Kidney glomerular epithelial cell (primary cell): Measurements from ENCODE around the gene ACKR3.
A peak's percentile ranks its signal among the peaks of the same experiment; 100 is the strongest.

Source experiments
- DNase-seq: peaks from one replicate; lab custom pipeline; 2025; lab: John Stamatoyannopoulos, UW

ACKR3 gene

DNA sequence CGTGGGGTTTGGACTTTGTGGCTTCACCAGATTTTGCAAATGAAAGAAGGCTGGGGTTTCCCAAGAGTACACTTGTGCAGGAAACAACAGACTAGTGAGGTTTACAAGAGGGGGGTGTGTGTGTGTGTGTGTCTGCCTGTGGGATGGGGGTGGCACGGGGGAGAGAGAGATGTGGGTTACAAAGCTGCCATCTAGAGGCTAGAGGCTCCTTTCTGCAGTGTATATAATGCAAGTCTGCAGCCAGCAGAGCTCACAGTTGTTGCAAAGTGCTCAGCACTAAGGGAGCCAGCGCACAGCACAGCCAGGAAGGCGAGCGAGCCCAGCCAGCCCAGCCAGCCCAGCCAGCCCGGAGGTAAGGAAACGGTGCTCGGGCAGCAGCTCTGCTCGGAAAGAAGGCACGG, at the start of gene ACKR3:
ACKR3 (plus strand) TSS at position 253 of the 401 bp plus-strand sequence. CDS start 10,641 bp downstream, outside the sequence.
- peak; percentile 3 for DNase-seq

DNA sequence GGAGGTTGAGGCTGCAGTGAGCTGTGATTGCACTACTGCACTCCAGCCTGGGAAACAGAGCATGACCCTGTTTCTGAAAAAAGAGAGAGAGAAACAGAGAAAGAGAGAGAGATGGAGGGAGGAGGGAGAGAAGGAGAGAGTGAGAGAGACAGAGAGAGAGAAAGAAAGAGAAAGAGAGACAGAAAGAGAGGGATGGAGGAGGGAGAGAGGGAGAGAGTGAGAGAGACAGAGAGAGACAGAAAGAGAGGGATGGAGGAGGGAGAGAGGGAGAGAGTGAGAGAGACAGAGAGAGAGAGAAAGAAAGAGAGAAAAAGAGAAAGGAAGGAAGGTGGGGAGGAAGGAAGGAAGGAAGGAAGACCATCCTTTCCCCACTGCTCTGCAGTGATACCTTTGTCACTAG, 48.1 kb upstream of the ACKR3 start:
- no peak for DNase-seq

DNA sequence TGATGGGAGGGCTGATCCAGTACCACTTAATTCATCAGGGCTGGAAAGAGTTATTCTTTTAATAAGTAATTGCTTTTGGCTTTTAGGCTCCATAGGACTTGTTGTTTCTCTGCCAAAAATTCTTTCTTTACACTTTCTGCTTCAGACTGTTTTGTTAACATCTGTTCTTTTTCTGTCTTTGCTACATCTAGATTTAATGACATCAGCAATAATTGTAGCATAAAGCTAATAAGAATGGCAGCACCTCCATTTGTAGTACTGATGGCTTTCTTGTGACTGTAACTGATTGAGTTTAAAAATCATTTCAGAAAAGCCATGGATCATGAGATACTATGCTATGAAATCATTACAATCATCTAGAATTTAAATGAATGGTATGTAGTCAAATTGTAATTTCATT, 46.4 kb upstream of the ACKR3 start:
- no peak for DNase-seq

DNA sequence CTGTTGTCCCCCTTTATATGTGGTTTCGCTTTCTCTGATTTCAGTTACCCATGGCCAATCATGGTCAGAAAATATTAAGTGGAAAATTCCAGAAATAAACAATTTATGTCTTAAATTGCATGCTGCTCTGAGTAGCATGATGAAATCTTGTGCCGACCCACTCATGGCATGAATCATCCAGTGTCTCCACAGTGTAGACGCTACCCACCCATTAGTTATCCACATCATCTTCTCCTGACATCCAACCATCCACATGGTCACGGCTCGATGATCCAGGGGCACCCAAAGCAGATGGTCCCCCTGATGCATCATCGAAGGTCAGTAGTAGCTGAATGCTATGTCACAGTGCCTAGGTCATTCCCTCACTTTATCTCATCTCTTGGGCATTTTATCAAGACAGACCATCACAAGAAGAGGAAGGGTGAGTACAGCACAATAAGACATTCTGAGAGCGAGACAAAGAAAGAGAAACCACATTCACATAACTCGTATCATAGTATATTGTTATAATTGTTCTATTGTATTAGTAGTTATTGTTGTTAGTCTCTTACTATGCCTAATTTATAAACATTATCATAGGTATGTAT, 44.1 kb upstream of the ACKR3 start:
- no peak for DNase-seq

DNA sequence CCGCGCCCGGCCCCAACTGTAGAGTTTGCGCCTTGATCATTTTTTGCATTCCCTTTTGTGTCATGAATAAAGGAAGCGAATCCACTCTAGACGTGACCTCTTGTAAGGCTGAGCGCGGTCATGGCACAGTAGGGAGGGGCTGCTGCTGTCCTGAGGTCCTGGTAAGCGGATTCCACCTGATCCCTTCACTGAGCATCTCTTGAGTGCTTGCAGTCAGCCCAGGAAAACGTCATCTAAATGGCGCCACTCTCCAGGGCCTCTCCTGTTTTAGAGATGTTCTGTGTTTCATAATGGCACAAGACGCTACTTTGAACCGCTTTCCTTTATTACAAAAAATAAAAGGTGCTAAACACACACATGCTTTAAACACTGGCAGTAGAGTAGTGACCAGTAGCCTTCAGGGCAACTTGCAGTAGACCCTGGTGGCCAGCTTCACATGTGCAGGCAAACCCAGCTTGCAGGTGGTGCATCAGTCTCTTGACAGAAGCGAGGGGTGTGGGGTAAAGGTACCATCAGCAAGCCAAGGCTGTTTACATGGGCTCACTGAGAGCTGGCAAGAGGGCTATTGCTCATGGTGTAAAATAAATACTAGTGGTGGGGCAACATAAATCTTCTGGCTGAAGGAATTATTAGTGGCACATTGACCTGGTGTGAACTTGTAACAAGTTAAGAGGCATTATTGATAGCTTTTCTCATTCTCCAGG, 43.0 kb upstream of the ACKR3 start:
- DNase-seq, result no peak

DNA sequence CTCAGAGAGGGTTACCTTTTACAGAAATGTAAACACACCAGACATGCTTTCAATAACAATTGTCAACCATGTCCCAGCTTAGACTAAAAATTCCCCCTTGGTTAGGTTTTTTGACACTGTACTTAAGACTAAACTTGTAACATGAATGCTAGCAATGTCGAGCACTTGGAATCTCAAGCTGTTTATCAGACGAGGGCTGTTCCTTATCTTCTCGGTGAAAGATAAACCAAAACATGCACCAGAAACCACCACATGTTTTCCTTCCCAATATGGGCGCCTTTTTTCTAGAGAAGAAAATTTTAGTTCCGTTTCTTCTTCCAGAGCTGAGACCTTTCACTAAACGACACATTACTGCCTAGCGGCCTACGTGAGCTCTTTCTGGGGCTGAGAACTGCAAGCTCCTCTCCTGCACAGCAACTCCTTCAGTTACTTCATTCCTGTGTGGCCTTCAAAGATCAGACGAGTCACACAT, 42.4 kb upstream of the ACKR3 start:
- no peak for DNase-seq

DNA sequence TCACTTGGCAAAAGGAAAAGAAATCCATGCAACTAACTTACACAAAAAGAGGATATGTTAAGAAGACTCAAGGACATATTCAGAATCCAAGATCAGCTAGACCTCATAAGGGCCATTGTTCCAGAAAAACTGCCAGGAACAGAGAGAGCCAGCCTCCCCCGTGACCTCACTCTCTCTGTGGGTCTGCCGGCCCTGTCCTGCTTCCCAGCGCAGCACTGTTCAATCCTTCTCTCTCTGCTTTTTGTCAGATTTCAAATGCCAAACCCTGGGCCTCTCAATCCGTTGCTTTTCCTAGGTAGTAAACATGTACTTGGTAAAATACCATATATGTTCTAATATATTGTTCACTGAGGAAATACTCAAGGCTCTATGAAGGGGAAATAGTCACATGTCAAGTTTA, 40.0 kb upstream of the ACKR3 start:
- DNase-seq, result no peak

DNA sequence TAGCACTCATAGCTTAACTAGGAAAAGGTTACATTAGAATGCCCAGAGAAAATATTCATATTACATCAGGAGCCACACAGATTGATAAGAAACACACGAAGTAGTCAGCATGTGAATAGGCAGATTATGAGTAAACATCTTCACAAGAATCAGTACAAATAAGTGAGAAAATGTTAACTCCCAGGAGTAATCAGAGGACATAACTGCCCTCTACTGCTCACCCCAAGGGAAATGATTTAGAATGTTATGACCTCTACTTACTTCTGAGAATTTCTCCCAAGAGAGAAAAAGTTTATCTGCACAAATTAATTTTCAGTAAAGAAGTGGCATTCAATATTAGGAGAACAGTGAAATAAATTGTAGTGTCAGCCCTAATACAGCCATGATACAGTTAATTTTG, 39.1 kb upstream of the ACKR3 start:
- no peak for DNase-seq

DNA sequence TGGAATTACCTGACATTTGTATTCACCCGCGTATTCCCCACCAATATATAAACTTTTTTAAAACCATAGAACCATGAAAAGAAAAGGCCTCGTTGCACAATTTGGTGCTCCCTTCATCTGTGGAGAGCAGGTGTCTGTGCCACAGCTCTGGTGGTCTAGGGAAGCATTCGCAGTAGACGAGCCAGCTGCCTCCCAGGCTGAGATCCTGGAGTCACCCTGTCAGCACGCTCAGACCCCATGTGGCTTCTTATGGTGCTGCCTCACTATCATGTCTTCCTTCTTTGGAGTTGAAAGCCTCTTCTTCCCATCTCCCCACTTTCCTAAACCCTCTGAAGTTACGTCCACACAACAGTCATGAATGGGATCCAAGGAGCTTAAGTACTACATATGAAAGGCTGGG, 38.4 kb upstream of the ACKR3 start:
- DNase-seq, result no peak

DNA sequence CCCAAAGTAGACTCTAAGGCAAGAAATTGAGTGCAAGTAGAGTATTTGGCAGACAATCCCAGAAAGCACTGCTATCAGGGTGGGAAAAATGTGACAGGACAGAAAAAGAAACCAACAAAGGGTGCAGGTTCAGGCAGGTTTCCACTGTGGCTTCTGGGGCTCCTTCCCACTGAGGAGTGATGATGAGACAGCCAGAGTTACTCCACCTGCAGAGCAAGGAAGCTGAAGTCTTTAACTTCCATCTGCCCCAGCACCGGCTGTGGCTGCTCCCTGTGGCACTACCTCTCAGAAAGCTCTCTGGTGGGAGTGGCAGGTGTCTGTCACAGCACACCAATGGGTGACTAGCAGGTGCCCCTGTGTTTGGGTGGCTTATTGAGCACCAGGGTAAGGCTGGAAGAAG, 37.6 kb upstream of the ACKR3 start:
- no peak for DNase-seq

DNA sequence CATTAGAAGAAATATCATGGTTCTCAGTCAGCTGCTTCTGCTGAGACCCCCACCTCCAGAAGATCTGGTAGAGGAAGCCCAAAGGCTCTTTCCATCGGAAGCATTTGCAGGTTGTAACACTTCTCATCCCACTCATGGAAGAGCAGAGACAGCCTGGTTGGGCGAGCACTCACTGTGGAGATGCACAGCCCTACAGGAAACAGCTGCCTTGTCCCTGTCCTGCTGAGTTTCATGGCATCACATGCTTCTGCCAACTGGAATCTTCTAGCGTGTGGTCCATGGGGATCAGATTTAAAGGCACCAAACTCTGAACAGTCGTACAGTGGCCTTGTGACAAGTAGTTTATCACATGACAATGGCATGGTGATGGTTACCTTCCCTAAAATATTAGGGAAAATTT, 36.3 kb upstream of the ACKR3 start:
- DNase-seq, result no peak

DNA sequence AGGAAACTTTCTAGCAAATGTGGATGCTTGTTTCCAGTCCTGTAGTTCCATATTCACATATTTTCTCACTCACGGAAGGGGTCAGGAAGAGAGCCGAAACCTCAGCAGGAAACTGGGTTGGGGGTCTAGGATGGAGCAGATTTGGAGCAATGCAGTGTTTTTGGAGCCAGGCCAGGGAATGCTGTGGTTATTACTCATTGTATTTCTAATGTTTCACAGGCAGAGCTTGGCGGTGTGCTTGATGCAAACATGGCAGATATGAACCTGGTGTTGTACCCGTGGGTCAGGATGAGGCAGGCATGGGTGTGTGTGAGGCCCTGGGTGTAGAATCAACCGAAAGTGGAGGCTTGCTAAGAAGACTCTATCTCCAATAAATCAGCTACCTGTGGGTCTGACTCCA, 34.6 kb upstream of the ACKR3 start:
- DNase-seq, result peak; percentile 12

DNA sequence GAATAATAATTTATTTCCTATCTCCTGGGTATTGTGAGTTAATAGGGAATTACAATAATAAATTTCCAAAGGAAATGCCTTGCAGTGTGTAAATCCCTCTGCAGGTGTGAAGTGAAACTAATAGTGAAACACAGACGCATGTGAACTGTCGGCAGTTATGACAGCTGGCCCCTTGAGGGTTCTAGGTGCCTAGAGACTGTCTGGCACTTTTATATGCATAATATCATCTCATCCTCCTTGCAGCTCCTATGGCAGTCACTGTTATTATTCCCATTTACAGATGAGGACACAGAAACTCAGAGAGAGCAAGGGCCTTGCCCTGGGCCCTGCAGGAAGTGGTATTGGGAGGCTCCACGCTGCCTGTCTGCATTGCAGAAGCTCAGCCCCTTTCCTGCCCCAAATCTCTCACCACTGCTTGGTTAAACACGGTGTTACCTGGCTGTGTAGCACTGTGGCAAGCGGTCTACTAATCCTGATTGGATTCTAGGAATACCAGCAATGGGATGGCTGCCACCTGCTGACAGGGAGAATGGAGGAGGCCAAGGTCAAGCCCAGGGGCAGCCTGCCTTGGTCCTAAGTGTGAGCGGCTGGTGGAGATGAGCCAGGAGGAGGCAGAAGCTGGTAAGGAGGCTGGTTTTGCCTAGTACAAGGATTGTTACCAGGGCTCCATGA, 32.8 kb upstream of the ACKR3 start:
- DNase-seq, result no peak

DNA sequence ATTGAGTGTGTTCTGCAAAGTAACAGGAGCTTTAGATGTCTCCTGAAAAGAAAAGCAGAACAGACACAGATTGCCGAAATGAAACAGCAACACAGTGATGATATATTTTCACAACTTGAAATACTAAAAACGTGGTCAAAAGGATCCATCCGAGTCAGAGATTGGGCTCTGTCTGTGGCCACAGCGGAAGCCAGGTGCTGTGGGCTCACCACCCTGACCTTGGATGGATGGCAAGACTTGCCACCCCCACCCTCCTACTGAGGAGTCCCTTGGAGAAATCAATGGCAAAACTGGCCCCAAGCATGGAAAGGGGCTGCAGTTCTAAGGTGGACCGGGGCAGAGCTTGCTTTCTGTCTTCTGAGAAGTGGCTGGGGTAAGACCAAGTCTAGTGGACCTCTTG, 31.4 kb upstream of the ACKR3 start:
- DNase-seq, result no peak

DNA sequence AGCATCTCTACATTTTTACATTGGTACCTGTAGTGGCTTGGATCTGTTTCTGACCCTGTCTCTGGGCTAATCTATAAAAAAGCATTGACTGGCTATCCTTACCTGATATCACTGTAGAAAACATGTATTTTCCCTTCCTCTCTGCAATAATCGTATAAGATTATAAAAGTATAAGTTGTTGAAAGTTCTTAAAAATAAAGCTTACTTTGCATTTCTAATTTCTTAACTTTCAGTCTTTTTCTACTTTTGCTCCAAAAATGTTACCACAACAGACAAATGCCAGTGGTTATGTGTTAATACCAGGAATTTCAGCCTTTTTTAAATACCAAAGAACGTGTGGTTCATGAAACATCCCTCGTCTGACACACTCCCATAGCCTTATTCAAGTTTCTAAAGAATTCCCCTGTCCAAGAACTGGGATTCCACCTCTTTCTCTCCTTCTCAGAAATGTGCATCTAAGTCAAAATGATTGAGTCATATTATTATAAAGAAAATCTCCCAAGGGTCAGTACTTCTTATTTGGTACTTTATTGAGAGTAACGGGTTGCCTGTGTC, 28.5 kb upstream of the ACKR3 start:
- DNase-seq, result no peak

DNA sequence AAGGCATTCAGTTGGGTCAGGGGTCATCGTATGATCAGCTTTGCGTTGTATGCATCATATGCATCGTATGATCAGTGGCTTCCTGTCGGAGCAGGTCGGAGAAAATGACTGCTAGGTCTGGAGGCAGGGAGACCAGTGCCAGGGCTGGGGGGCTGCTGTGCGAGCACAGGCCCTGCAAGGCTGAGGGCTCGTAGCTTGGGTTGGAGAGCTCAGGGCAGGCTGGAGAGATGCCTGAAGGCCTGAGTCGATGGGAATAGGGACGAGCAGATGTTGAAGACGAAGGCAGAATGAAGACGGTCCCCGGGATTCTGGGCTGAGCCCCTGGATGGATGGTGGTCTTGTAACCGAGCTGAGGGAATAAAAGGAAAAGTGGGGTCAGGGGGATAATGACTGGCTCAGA, 25.3 kb upstream of the ACKR3 start:
- no peak for DNase-seq

DNA sequence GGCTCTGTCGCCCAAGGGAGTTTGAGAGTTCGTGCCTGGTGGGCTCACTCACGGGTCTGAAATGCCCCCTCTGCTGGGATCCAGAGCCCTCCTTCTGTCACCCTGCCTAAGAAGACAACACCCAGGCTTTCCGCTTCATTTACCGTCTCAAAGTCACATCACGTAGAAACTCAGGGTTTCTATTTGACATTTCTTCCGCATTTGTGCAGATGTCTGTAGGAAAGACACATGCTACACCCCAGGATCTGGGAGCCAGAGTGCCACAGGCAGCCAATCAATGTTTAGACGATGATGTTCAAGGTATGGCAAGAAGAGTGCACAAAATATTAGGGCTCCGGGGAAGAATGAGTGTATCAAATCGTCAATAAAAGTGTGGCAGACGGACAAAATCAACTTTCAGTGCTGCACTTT, 24.4 kb upstream of the ACKR3 start:
- DNase-seq, result no peak

DNA sequence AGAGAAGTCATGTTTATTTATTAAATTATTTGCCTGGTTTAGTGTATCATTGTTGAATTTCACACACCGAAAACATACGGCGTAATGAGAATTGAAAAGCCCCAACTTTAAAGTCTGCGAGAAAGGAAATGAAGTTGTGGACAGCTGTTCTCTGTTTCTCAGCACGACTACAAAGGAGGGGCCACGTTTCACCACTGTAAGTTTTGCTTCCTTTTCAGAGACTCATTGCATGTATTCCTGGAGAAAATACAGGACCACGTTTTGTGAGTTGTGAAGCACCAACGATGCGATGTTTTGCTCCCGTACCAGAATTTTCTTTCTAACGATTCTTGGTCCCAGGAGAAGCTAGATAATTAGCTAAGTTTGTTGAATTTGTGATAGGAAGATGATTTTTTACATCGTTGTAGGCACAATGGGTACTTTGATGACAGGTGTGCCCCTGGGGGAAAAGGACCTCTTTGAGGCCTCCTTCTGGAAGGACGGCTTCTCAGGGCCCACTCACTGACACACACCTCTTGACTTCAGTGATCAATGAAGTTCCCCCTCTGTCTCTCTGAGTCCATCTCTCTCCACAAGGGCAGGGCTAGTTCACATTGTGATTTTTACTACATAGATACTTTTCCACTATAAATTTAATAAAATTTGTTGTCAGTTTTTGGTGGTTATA, 23.7 kb upstream of the ACKR3 start:
- DNase-seq, result no peak

DNA sequence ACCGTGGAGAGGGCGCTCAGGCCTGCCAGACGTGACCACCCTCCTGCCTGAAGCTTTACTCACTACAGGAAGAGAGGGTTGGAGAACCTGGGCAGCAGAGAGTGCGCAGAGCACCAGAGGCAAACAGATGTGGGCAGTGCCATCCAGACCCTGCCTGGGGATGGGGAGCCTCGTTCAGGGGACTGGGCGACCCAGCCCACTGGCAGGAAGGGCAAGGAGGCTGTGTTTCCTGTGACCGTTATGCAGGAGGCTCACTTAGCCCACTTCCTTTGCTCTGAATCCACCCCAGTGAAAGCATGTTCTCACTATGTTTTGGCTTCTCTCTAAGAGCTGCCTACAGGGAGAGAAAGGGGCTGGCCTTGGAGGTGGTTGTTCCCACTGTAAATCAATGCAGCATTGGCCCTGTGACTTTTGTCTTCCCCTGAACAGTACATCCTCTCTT, 23.0 kb upstream of the ACKR3 start:
- no peak for DNase-seq

DNA sequence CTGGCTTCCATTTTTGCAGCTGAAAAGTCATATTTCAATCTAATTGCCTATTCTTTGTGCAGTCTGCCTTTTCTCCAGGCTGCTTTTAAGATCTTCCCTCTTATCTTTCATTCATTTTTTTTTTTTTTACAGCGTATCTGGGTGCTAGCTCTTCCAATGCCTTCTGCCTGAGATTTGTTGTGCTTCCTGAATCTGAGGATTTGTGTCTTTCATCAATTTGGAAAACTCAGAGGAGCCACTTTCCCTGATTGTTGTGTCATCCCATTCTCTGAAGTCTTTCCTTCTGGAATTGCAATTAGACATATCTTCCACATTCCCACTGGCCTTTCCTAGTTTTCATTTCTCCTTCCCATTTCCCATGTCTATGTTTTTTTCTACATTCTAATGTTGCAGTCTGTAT, 21.9 kb upstream of the ACKR3 start:
- no peak for DNase-seq

DNA sequence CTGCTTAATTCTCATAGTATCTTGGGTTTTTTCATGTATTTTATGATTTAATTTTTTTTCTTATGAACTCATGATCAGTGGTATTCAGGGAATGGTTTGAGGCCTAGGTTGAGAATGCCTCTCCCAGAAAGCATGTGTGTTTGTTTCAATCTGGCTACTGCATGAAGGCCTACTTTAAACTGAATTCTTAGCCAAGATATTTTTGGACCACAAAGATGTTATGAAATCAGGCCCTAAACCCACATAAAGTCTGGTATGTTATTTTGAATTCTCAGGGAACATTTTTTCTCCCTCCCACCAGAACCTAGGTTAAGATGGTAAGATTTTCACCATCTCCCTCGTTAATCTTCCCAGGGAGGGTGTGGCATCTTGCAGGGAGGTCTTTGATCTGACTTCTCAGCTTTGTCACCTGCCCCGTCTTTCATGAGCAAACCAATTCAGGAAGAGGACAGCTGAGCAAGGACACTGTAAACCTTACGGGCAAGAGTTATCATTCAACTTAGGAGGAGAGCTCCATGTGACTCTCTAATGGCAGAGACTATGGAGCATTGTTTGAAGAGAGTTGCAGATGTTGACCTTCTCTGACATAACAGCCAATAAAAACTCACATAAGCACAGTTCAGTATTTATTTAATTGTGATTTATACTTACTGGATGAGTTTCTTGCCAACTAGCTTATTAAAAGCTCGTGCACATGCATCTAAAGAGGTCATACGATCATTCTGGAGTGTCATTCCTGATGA, 21.3 kb upstream of the ACKR3 start:
- DNase-seq, result no peak

DNA sequence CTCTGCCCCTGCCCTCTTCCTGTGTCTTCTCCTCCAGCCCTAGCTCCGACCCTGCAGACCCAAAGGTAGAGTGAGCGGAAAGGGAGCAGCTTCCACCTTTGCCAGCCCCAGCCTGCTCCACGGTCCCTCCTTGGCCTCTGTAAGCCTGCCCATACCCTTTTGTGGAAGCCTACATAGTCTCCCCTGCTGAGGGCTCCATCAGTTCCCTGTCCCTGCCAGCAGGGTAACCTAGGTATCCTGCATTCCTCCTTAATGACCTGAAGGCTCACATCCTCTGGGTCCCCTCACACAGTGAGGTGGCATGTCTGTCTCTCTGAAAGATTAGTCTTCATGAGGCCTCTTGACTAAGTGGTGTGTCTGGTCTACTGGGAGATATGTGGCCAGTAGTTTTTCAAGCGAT, 20.5 kb upstream of the ACKR3 start:
- DNase-seq, result no peak
